Testis (tissue), 2 donors: ENCODE data around the gene ADK.

ENCODE experiments used
- POLR2A ChIP-seq: fragments of 450-650 bp; IDR thresholded peaks from one replicate; pipeline ENCODE4 v1.6.1; 2017; ENCODE audit warnings: antibody characterized with exemption, mild to moderate bottlenecking, moderate library complexity
- TF ChIP-seq, protein P1 (sequence below), 3 experiments: fragments of 450-650 bp in 2 of 3; fragments of 200-600 bp in 1 of 3; sonication (generic) in 1 of 3; IDR thresholded peaks; one replicate each; pipeline ENCODE4 v1.5.1; 2016 to 2019; ENCODE audit warnings: antibody characterized with exemption in 3 of 3, mild to moderate bottlenecking in 2 of 3, moderate library complexity in 1 of 3

GRCh38 chr10:74485283-74485682 is 334.3 kb downstream of the ADK start:
- TF ChIP-seq, protein P1, sequence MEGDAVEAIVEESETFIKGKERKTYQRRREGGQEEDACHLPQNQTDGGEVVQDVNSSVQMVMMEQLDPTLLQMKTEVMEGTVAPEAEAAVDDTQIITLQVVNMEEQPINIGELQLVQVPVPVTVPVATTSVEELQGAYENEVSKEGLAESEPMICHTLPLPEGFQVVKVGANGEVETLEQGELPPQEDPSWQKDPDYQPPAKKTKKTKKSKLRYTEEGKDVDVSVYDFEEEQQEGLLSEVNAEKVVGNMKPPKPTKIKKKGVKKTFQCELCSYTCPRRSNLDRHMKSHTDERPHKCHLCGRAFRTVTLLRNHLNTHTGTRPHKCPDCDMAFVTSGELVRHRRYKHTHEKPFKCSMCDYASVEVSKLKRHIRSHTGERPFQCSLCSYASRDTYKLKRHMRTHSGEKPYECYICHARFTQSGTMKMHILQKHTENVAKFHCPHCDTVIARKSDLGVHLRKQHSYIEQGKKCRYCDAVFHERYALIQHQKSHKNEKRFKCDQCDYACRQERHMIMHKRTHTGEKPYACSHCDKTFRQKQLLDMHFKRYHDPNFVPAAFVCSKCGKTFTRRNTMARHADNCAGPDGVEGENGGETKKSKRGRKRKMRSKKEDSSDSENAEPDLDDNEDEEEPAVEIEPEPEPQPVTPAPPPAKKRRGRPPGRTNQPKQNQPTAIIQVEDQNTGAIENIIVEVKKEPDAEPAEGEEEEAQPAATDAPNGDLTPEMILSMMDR (IDR thresholded peaks at IDR 0.05) = no peak
- no peak for TF ChIP-seq POLR2A
